Right atrium auricular region (tissue), 2 donors: ENCODE data around the gene CHSY1. TPM values are rescaled to one million over a fixed set of nuclear protein-coding genes. Genes with fewer than 3 reads are reported as not detected.

Experiments used
- DNase-seq: peaks from one replicate; pipeline ENCODE4 v3.0.0-alpha.2; 2019; ENCODE audit warnings: low spot score
- H3K27ac ChIP-seq, 2 donors: fragments of 200-600 bp; sonication (generic); 1 replicate in 1 of 2; 2 replicates in 1 of 2; pipeline ENCODE4 v1.5.1; 2016 to 2019
- H3K27me3 ChIP-seq, 2 donors: fragments of 200-600 bp; sonication (generic); one replicate each; pipeline versions ENCODE4 v1.5.1 to v1.6.0; 2017 to 2019
- H3K36me3 ChIP-seq: fragments of 200-600 bp; sonication (generic); one replicate; pipeline ENCODE4 v1.5.1; 2016
- H3K4me1 ChIP-seq, 2 donors: fragments of 200-600 bp; sonication (generic); one replicate each; pipeline versions ENCODE4 v1.5.1 to v1.6.0; 2017 to 2019
- H3K4me3 ChIP-seq, 2 donors: fragments of 200-600 bp; sonication (generic); 1 replicate in 1 of 2; 2 replicates in 1 of 2; pipeline ENCODE4 v1.5.1; 2017 to 2019; ENCODE audit warnings: mild to moderate bottlenecking in 1 of 2, moderate library complexity in 1 of 2
- H3K9me3 ChIP-seq, 2 donors: fragments of 200-600 bp; sonication (generic); one replicate each; pipeline ENCODE4 v1.5.1; 2019
- CTCF ChIP-seq, 2 donors: fragments of 200-600 bp; sonication (generic); IDR thresholded peaks; one replicate each; pipeline ENCODE4 v1.5.1; 2019; ENCODE audit warnings: antibody characterized with exemption in 2 of 2
- total RNA-seq, 2 donors: library from RNA; depleted of rRNA; stranded (reverse); fragments of >200 nt; gene quantifications; one replicate each; pipeline ENCODE4 v1.1.0, GENCODE V29; 2016

Gene CHSY1
- total RNA-seq, 2 donors from 2014 or later, result 23.1 to 26.1 TPM

- Histone ChIP-seq H3K36me3 (no peaks in the 10 kb centered on the region), H3K27ac (peak overlapping the region; percentile 52 to 55), H3K27me3 (no peaks in the 10 kb centered on the region), H3K9me3 (no peaks in the 10 kb centered on the region), H3K4me3 (no peak overlapping the region), H3K4me1 (peaks cover 0 to 87% of the 10 kb centered on the region in 2 donors)
- no peak for TF ChIP-seq CTCF (IDR thresholded peaks at IDR 0.05)
- no peak for DNase-seq
These were observed 67.0 kb downstream of the CHSY1 start for GRCh38 chr15:101184830-101185229.

- DNase-seq, result no peak
- H3K36me3 ChIP-seq, result no peaks in the 10 kb centered on the region
- TF ChIP-seq CTCF (IDR thresholded peaks at IDR 0.05), result no peak
- no peaks in the 10 kb centered on the region for H3K9me3 ChIP-seq
- H3K4me3 ChIP-seq, result no peak overlapping the region
- H3K27me3 ChIP-seq, result no peaks in the 10 kb centered on the region
- H3K4me1 ChIP-seq, result peaks cover 0 to 82% of the 10 kb centered on the region in 2 donors
- peak overlapping the region; percentile 52 to 55 for H3K27ac ChIP-seq
These were observed 67.9 kb downstream of the CHSY1 start for GRCh38 chr15:101183931-101184305.

GRCh38 chr15:101183226-101183930, 68.5 kb downstream of the CHSY1 start:
- no peak for DNase-seq
- Histone ChIP-seq H3K4me3 (no peak overlapping the region), H3K27ac (peak overlapping the region; percentile 52 to 55), H3K4me1 (peaks cover 0 to 77% of the 10 kb centered on the region in 2 donors), H3K27me3 (no peaks in the 10 kb centered on the region), H3K9me3 (no peaks in the 10 kb centered on the region), H3K36me3 (peaks cover 3% of the 10 kb centered on the region)
- no peak for TF ChIP-seq CTCF (IDR thresholded peaks at IDR 0.05)

GRCh38 chr15:101182215-101182614, 69.6 kb downstream of the CHSY1 start:
- no peak for DNase-seq
- no peak for TF ChIP-seq CTCF (IDR thresholded peaks at IDR 0.05)
- H3K27me3 ChIP-seq, result no peaks in the 10 kb centered on the region
- H3K4me1 ChIP-seq, result peaks cover 0 to 77% of the 10 kb centered on the region in 2 donors
- no peak overlapping the region for H3K27ac ChIP-seq
- H3K36me3 ChIP-seq, result peaks cover 14% of the 10 kb centered on the region
- no peak overlapping the region for H3K4me3 ChIP-seq
- H3K9me3 ChIP-seq, result no peaks in the 10 kb centered on the region

- no peak for DNase-seq
- Histone ChIP-seq H3K9me3 (no peaks in the 10 kb centered on the region), H3K27me3 (no peaks in the 10 kb centered on the region), H3K4me3 (no peak overlapping the region), H3K4me1 (peaks cover 0 to 74% of the 10 kb centered on the region in 2 donors), H3K36me3 (peaks cover 15% of the 10 kb centered on the region), H3K27ac (no peak overlapping the region)
- no peak for TF ChIP-seq CTCF (IDR thresholded peaks at IDR 0.05)
These were observed 70.5 kb downstream of the CHSY1 start for GRCh38 chr15:101181349-101181748.
